ENCODE data around the gene ZBTB7C. TPM values are rescaled to one million over a fixed set of nuclear protein-coding genes. Genes with fewer than 3 reads are reported as not detected.

The ZBTB7C gene
- total and polyA plus RNA-seq, 10 of the 15 experiments (the other 5 are each of a cell fraction or from before 2014, with no cell fraction given): under 0.01 to 0.08 (median 0.01) TPM; not detected in 7

DNA sequence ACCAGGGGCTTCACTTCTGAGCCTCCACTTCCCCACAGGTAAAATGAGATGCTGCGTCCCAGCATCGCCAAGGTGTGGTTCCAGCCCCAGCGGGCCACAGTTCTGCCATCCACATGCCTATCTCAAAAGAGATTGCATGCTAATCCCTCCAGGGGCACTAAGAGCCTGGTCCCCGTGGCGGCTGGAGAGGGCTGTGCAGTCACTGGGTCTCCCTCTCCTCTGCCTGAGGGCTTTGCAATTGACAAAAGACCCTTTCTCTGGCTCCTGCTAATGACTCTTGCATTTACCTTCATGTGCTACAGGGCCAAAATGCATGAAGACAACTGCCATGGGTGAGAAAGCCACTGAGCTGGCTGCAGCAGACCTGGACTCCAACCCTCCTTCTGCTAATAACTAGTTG lies 18.5 kb downstream of the ZBTB7C start:
- FAIRE-seq: no peak

DNA sequence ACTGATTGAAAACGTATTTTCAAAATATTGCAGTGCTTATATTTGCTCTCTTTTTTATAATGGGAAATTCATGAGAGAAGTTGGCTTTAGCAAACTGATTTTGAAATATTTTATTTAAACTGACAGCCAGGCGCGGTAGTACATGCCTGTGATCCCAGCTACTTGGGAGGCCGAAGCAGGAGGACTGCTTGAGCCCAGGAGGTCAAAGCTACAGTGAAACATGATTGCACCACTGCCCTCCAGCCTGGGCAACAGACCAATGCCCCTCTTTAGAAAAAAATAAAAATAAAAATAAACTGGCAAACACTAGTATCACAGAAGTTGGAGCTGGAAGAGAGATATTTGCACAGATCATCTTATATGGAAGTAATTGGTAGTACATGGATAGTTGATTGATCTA lies 20.7 kb downstream of the ZBTB7C start:
- 53% methylated on average over 4 of the region's 4 CpGs for WGBS (ENCODE audit: insufficient coverage, insufficient replicate concordance, low lambda C conversion rate, missing lambda C conversion rate)
- no peak overlapping the region for H2AFZ ChIP-seq (ENCODE audit: control insufficient read depth, low read depth, low read length)
- intact Hi-C loops (cut with micrococcal nuclease; ENCODE audit: unreplicated experiment): no loop called here
- no peak overlapping the region for H3K9ac ChIP-seq (ENCODE audit: control insufficient read depth, insufficient read depth, low read length)
- in situ Hi-C loops (cut with MboI): no loop called here
- H3K4me2 ChIP-seq (ENCODE audit: control insufficient read depth, insufficient read depth): no peak overlapping the region
- no peak for DNase-seq (ENCODE audit: low read depth, low spot score)
- H3K27me3 ChIP-seq (replicated peaks in 1 of 2; ENCODE audit: control insufficient read depth in 2 of 2, insufficient read depth in 2 of 2, low read length in 1 of 2): no peaks in the 10 kb centered on the region
- no peaks in the 10 kb centered on the region for H4K20me1 ChIP-seq (ENCODE audit: control insufficient read depth, insufficient read depth)
- H3K4me3 ChIP-seq: no peak overlapping the region
- H3K36me3 ChIP-seq (ENCODE audit: control insufficient read depth in 2 of 2, insufficient read depth in 2 of 2, low read length in 1 of 2): no peaks in the 10 kb centered on the region
- no peak for TF ChIP-seq RBBP5 (conservative IDR thresholded peaks at IDR 0.05)
- TF ChIP-seq, protein P1, sequence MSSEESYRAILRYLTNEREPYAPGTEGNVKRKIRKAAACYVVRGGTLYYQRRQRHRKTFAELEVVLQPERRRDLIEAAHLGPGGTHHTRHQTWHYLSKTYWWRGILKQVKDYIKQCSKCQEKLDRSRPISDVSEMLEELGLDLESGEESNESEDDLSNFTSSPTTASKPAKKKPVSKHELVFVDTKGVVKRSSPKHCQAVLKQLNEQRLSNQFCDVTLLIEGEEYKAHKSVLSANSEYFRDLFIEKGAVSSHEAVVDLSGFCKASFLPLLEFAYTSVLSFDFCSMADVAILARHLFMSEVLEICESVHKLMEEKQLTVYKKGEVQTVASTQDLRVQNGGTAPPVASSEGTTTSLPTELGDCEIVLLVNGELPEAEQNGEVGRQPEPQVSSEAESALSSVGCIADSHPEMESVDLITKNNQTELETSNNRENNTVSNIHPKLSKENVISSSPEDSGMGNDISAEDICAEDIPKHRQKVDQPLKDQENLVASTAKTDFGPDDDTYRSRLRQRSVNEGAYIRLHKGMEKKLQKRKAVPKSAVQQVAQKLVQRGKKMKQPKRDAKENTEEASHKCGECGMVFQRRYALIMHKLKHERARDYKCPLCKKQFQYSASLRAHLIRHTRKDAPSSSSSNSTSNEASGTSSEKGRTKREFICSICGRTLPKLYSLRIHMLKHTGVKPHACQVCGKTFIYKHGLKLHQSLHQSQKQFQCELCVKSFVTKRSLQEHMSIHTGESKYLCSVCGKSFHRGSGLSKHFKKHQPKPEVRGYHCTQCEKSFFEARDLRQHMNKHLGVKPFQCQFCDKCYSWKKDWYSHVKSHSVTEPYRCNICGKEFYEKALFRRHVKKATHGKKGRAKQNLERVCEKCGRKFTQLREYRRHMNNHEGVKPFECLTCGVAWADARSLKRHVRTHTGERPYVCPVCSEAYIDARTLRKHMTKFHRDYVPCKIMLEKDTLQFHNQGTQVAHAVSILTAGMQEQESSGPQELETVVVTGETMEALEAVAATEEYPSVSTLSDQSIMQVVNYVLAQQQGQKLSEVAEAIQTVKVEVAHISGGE (CRISPR knock-in tag; IDR thresholded peaks at IDR 0.05): no peak
- TF ChIP-seq HDAC6 (IDR thresholded peaks at IDR 0.05; ENCODE audit: unreplicated experiment): no peak
- TF ChIP-seq, protein P2, sequence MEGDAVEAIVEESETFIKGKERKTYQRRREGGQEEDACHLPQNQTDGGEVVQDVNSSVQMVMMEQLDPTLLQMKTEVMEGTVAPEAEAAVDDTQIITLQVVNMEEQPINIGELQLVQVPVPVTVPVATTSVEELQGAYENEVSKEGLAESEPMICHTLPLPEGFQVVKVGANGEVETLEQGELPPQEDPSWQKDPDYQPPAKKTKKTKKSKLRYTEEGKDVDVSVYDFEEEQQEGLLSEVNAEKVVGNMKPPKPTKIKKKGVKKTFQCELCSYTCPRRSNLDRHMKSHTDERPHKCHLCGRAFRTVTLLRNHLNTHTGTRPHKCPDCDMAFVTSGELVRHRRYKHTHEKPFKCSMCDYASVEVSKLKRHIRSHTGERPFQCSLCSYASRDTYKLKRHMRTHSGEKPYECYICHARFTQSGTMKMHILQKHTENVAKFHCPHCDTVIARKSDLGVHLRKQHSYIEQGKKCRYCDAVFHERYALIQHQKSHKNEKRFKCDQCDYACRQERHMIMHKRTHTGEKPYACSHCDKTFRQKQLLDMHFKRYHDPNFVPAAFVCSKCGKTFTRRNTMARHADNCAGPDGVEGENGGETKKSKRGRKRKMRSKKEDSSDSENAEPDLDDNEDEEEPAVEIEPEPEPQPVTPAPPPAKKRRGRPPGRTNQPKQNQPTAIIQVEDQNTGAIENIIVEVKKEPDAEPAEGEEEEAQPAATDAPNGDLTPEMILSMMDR (IDR thresholded peaks at IDR 0.05 in 2 of 3, conservative IDR thresholded peaks at IDR 0.05 in 1 of 3; ENCODE audit: control insufficient read depth in 2 of 3, extremely low read depth in 1 of 3, insufficient read depth in 1 of 3, low read depth in 3 of 3, low read length in 3 of 3): no peak
- no peak for TF ChIP-seq ZBED1 (IDR thresholded peaks at IDR 0.05; ENCODE audit: borderline replicate concordance)
- no peak for TF ChIP-seq GATAD2B (conservative IDR thresholded peaks at IDR 0.05; ENCODE audit: low read depth)
- H3K27ac ChIP-seq (ENCODE audit: control insufficient read depth, insufficient read depth): no peak overlapping the region
- RAD21 ChIA-PET (ENCODE audit: unreplicated experiment): no interaction called here
- no peaks in the 10 kb centered on the region for H3K9me3 ChIP-seq (replicated peaks; ENCODE audit: control insufficient read depth, insufficient read depth, low read length)
- POLR2A ChIA-PET: no interaction called here
- no peak for FAIRE-seq
- no peak for ATAC-seq
- no TSS peak for BruUV-seq (replicated peaks)
- SMC1A ChIA-PET (ENCODE audit: uncharacterized antibody, unreplicated experiment): no interaction called here
- no peaks in the 10 kb centered on the region for H3K79me2 ChIP-seq (ENCODE audit: control insufficient read depth, insufficient read depth, low read length)
- no peaks in the 10 kb centered on the region for H3K4me1 ChIP-seq (ENCODE audit: control insufficient read depth, insufficient read depth, low read length)
- CTCF ChIA-PET: no interaction called here

More for the DNA sequence above, 18.5 kb downstream of the ZBTB7C start:
- SMC1A ChIA-PET (ENCODE audit: uncharacterized antibody, unreplicated experiment): no interaction called here
- in situ Hi-C loops (cut with MboI) (no loop called here), intact Hi-C loops (cut with micrococcal nuclease; ENCODE audit: unreplicated experiment) (no loop called here)
- H3K4me3 ChIP-seq: no peak overlapping the region
- no peaks in the 10 kb centered on the region for H3K79me2 ChIP-seq (ENCODE audit: control insufficient read depth, insufficient read depth, low read length)
- RAD21 ChIA-PET (ENCODE audit: unreplicated experiment): no interaction called here
- no peaks in the 10 kb centered on the region for H4K20me1 ChIP-seq (ENCODE audit: control insufficient read depth, insufficient read depth)
- DNase-seq (ENCODE audit: low read depth, low spot score) (no peak), ATAC-seq (no peak)
- no peak for TF ChIP-seq CREM (IDR thresholded peaks at IDR 0.05; ENCODE audit: low read depth)
- TF ChIP-seq SMC3 (IDR thresholded peaks at IDR 0.05; ENCODE audit: borderline replicate concordance, low read length): no peak
- TF ChIP-seq KDM1A (IDR thresholded peaks at IDR 0.05; ENCODE audit: borderline replicate concordance): no peak
- TF ChIP-seq POLR2AphosphoS2 (IDR thresholded peaks at IDR 0.05; ENCODE audit: low read depth, low read length): no peak
- H2AFZ ChIP-seq (ENCODE audit: control insufficient read depth, low read depth, low read length): no peak overlapping the region
- 23% methylated on average over 5 of the region's 5 CpGs for WGBS (ENCODE audit: insufficient coverage, insufficient replicate concordance, low lambda C conversion rate, missing lambda C conversion rate)
- no peak overlapping the region for H3K4me2 ChIP-seq (ENCODE audit: control insufficient read depth, insufficient read depth)
- no peaks in the 10 kb centered on the region for H3K9me3 ChIP-seq (replicated peaks; ENCODE audit: control insufficient read depth, insufficient read depth, low read length)
- H3K4me1 ChIP-seq (ENCODE audit: control insufficient read depth, insufficient read depth, low read length): no peaks in the 10 kb centered on the region
- H3K27ac ChIP-seq (ENCODE audit: control insufficient read depth, insufficient read depth): no peak overlapping the region
- CTCF ChIA-PET: interaction anchor here (1.1 kb wide), 1 partner anchor 40 kb away, joined by 3 read pairs; no protein-coding TSS in a partner anchor
- H3K27me3 ChIP-seq (replicated peaks in 1 of 2; ENCODE audit: control insufficient read depth in 2 of 2, insufficient read depth in 2 of 2, low read length in 1 of 2): no peaks in the 10 kb centered on the region
- POLR2A ChIA-PET: no interaction called here
- no peaks in the 10 kb centered on the region for H3K36me3 ChIP-seq (ENCODE audit: control insufficient read depth in 2 of 2, insufficient read depth in 2 of 2, low read length in 1 of 2)
- BruUV-seq (replicated peaks): no TSS peak
- H3K9ac ChIP-seq (ENCODE audit: control insufficient read depth, insufficient read depth, low read length): no peak overlapping the region

Measured in GM12878 (cell line).